NCI-H2196 treated with DMSO at 0.1 percent for 48 hours (cell line): ENCODE results near the gene ADGRL1.
"Not testable (repeated sequence)": the region's sequence is repeated elsewhere in the genome, so short reads cannot be mapped to it uniquely, and the experiment has no call there.

Experiments
- DNase-seq: peaks from one replicate; lab custom pipeline; 2025; ENCODE audit not compliant: unreplicated experiment; lab: John Stamatoyannopoulos, UW

The ADGRL1 gene

DNA sequence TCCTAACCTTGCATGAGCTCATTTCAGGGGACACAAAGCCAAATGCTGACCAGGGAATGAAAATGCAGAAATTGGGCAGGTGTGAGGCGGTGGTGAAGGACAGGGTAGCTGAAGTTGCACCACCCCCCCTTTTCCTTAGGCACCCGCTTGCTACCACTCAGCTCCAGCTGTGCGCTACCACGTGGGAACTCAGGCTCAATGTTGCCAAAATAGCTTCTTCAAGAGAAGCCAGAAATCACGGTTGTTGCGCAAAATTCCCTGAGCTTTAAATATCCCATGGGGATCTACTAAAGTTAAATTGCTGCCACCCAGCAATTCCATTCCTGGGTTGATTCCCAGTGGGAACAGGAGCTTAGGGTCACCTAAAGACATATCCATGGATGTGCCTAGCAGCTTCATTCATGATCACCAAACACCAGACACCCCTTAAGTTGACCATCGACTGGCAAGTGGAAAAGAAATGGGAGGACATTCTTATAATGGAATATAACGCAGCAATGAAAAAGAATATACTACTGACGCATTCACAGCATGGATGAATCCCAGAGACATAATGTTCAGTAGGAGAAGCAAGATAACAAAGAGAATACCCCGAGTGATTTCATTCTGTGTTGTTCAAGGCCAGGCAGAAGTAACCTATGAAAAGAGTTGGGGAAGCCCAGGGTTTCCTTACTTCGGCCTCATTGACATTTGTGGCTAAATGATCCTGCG lies 12.8 kb upstream of the ADGRL1 start:
- no peak for DNase-seq

DNA sequence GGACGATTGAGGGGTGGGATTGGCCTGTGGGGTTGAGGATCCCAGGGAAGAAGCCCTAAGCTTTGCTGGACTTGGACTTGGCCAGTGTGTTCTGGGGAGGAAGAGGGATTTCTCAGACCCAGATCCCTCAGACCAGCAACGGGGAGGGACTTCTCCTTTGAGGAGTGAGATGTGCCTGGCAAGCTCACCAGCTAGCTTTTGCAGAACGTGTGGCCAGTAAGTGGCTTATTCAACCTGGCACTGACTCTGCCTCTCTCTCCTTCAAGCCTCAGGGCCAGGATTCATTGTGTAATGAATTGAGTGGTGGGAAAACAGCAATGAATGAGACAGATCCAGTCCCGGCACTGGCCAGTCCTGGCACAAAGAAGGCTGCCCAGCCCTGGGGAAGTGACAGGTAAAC lies 11.9 kb upstream of the ADGRL1 start:
- not testable (repeated sequence) for DNase-seq

DNA sequence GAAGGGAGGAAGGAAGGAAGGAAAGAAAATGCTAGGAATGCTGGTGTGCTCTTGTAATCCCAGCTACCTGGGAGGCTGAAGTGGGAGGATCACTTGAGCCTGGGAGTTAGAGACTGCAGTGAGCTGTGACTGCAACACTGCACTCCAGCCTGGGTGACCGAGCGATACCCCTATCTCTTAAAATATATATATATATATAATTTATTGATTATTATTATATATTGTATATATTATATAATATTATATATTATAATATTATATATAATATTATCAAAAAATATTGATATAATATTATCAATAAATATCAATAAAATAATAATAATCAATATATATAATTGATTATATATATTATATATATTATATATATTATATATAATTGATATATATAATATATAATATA lies 8.6 kb upstream of the ADGRL1 start:
- DNase-seq, result no peak

DNA sequence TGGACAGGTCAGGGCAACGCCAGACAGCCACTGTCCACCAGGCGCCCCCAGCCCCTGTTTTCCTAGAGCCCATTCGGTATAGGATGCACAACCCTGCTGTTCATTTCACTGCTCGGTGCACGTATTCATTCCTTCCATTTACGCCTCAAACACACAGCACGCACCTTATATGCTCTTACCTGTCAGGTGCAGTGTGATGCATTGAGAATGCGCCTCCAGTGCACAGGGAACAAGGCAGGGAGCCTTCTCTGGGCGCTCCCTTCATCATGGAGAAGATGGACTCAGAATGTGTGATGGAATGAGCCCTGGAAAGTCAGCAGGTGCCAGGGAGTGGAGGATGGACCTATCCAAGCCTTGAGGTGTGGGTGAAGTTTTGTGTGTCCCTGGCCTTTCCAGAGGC lies 4.2 kb upstream of the ADGRL1 start:
- DNase-seq, result not testable (repeated sequence)

DNA sequence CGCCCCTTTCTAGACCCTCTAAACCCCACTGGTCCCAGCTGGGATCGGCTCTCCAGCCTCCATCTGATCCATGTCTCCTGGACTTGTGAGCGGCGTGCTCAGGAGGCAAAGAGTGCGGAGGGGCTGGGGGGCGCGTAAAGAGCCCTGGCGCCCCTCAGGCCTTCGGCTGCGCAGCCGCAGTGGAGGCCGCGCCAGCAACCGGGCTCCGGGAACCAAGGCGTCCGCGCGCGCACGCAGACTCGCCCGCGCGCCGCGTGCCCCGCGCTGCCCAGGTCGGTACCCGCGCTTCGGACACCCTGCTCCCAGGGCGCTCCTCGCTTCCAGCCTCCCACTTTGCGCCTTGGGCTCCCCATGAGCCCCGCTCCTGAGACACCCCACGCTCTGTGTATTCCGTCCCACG lies 3.4 kb upstream of the ADGRL1 start:
- DNase-seq, result not testable (repeated sequence)

DNA sequence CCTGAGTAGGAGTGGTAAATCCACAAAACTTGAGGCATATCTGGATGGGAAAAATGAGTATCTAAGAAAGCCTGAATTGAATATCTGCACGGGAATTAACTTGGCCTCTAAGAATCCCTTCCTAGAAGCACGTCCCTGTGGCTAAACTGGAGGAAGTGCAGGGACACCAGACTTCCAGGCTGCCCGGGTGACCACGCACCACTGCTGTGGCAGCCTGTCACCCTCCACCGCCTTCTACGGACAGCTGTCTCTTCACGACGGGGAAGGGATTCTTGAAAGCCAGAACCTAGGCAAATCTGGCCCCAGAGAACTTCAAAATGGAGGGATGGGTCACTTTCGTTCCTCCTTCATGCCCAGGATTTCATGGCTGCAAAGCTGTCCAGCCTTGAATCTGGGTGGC lies 2.5 kb upstream of the ADGRL1 start:
- not testable (repeated sequence) for DNase-seq

DNA sequence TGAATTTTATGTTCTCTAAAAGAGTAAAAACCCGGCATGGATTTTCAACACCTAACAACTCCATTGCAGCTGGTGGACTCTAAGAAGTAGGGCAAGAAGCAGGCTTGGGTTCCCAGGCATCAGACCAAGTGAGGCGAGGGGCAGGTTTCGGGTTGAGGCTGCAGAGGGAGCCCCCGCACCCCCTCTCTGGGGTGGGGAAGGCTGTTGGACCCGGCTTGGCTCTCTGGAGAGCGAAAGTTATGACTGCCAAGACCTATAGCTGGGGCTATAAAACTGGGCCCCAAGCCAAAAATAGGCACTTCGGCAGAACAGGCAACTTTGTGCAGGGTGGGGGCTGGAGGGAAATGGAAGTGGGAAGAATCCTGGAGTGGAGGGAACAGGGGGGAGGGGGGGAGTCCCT lies 1.8 kb upstream of the ADGRL1 start:
- not testable (repeated sequence) for DNase-seq

DNA sequence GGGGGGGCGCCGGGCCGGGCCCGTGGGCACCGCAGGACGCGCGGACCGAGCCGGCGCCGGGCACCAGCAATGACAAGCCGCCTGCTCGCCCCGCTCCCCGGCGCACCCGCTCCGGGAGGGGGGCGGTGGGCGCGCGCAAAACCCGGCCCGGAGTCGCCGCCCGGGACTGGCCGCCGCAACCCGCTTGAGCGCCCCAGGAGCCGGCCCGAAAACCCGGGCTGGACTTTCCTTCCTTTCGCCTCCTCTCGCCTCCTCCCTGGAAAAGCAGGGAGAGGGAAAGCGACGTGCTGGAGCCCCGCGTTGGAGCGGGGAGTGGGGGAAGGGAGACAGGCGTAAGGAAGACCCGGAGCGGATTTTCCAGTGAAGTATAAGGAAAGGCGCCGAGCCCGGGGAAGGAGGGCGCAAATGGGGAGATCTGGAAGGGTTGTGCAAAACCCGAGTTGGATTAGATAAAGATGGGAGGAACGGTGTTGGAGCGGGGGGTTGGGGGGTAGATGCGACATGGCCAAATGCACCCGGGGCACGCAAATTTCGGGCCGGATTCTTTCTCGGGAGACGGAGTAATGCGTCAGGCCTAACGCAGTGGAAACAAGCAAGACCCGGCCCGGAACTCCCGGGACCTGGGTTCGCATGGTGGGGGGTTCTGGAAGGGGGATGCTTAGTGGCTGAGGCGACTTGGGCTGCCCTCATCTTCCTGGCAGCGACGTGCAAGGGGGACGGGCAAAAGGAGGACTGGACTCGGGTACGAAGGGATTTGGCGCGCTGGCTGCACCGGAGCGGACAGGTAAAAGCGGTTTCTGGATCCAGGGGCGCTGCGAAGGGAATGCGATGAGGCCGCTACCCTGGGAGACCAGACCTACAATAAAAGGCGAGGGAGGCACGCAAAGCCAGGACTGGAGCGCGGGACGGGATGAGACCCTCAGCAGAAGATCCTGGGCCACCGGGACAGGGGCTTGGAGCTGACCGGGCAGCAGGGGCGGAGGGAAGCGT lies 1.1 kb upstream of the ADGRL1 start:
- peak; percentile 98 for DNase-seq

DNA sequence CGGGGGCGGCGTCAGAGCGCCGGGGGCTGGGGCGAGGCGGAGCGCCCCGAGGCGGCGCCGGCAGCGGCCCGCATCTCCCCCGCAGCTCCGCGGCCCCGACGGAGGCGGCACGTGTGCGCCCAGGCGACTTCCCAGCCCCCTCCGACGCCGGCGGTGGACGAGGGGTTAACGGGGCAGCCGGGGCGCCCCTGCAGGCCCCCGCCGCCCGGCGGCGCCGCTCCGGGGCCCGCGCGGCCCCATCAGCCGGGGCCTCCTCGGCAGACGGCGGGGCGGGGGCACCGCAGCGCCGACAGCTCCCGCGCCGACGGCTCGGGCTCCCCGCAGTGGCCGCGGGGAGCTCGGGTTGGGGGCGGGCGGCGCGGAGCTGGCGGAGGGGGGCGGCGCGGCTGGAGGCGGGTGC lies 339 bp upstream of the ADGRL1 start:
- DNase-seq, result not testable (repeated sequence)

DNA sequence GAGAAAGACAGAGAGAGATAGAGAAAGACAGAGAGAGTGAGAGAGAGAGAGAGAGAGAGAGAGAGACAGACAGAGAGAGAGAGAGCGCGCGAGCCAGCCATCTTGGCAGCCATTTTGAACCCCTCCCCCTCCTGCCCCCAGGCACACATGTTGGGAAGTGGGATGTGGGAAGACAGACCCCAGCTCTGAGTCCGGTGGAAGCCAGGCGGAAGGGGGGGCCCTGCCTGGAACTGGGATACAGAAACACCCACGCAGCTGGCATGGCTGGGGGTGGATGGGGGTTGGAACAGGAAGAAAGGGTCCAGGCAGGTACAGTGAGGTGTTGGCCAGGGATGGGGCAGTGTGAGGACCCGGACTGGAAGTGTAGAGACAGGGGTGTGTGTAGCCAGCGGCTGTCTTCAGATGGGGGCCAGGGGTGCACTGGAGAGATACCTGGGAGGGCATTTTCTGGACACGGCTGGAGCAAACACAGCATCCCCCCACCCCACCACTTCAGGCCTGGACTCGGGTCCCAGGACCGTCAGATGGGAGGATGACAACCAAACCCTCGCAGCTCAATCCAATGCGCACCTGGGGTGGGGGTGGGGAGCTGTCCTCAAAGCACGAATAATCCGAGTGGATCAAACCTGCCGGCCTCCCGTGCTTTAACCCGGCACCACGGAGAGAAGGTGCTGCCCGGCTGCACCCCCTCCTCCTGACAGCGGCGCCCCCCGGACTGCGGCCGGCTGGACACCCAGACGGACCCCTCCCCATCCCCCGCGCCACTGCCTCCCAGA lies 1.1 kb downstream of the ADGRL1 start:
- not testable (repeated sequence) for DNase-seq

DNA sequence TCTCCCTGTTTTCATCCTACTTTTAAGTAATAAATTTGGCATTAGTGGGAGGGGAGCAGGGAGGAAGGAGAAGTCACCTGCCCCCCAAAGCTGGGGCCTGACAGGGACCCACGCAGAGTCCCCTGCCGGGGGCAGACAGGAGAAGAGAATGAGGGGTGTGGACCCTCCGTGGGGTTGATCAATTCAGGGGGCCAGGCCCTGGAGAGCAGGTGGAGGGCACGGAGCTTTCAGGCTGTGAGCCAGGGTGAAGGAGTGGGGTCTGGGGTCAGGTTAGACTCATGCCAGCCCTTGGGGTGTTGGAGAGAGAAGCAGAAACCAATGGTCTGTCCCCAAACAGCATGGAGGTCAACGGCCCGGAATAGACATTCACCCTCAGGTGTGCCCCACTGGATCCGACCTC lies 1.8 kb downstream of the ADGRL1 start:
- not testable (repeated sequence) for DNase-seq

DNA sequence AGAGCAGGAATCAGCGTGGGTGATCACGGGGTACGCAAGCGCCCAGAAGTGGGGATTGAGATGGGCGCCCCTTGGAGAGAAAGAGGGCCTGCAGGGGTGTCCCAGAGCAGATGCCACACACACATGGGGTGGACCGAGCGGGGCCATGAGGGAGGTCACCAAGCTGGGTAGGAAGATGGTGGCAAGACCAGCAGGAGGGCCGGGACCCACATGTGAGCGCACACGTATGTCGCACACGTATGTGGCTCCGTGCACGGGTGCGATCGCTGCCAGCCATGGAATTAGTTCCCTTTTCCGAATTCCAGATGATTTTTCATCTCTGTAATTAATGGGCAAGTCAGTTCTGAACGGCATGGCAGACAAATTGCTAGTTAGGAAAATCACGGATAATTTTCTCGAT lies 2.2 kb downstream of the ADGRL1 start:
- not testable (repeated sequence) for DNase-seq

DNA sequence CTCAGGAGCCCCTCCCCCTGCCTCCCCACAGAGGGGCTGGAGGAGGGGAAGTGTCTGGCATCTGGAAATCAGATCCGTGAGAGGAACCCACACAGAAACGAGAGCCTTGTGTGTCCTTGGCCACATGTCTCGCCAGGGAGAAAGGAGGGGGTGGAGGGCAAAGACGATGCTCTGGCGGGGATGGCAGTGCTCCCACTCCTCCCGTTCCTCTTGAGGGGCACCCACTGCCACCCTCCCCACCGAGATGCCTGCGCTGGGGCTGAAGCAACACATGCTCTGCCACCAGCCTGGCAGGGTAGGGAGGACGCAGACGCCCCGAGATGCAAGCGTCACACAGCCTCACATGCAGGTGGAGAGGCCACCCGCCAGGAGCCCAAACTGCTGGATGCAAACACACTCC lies 2.8 kb downstream of the ADGRL1 start:
- no peak for DNase-seq

DNA sequence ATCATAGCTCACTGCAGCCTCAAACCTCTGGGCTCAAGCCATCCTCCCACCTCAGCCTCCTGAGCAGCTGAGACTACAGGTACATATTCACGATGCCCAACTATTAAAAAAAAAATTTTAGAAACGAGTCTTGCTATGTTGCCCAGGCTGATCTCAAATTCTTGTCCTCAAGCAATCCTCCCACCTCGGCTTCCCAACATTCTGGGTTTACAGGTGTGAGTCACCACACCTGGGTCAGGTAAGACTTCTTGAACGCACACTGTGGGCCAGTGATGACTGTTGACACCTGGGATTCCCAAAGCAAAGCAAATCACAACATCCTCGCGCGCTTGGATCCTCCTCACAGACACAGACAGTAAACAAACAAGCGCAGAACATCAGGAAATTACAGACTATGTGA lies 4.5 kb downstream of the ADGRL1 start:
- DNase-seq, result not testable (repeated sequence)

DNA sequence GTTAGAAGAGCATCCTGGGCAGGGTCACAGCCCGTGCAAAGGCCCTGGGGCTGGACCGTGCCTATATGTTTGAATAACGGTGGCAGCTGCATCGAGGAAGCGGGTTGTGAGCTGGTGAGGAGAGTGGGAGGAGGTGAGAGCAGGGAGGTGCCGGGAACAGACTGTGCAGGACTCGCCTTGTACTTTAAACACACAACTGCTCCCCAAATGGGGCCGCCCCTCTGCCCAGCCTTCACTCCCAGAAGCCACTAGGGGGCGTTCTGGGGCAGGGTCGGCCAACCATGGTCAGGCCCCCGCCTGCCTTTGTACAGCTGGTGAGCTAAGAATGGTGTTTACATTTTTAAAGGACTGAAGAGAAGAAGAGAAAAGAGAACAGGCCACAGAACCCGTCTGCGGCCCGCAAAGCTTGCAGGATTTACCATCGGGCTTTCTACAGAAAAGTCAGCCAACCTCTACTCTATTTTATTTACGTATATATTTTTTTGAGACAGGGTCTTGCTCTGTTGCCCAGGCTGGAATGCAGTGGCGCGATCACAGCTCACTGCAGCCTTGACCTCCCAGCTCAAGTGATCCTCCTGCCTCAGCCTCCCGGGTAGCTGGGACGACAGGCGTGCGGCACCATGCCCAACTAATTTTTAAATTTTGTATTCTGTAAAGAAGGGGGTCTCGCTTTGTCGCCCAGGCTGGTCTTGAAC lies 5.7 kb downstream of the ADGRL1 start:
- DNase-seq, result not testable (repeated sequence)

DNA sequence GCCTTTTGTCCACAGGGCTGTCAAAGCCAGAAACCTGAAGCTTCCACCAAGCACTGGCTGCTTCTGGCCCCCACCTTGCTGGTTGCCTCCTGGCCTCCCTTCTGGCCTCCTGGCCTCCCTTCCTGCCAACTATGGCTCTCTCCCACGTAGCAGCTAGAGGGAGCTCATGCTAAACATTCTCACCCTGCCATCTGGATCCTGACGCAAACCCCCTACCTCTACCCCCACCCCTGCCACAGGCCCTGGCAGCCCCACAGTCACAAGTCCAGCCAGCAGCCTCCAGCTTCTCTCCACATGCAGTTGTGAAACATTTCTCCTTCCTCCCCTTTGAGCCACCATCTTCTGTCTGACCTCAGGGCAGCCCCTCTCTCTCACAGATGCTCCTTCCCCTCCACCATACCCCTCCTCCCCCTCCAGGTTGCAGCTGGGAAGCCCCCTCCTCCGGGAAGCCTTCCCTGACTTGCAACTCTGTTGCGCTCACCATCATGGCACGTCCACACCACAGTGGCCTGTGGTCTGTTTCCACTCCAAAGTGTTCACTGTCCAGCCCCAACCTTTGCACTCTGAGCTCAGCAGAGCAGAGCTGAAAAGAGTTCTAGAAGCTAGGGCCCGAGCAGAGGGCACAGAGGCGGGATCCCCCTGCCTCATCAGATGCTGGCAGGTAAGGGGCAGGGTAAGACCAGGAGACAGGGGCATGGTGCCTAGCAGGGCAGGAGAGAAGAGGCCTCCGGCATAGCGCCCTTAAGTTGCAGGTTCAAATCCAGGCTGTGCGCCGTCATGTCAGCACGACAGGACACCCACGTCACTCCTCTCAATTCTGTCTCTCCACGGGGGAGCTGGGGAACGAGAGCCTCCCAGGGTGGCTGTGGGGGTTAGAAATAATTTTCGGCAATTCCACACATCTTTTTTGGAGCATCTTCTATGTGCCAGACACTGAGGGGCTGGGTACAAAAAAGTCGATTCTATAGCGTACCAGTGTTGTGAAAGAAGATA lies 7.3 kb downstream of the ADGRL1 start:
- no peak for DNase-seq

DNA sequence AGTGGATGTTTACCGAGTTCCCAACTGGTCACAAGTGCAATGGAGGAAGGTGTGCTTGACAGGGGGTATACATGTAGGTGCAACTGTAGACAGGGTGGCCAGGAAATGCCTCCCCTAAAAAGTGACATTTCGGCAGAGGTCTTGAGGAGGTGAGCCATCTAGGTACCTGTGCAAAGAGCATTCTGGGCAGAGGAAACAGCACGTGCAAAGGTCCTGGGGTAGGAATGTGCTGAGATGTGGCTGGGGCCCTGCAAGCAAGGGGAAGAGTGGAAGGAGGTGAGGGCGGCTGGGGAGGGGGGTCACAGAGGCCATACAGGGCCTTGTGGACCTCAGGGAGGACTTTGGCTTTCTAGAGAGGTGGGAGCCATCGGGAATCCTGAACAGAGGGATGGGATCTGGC lies 8.1 kb downstream of the ADGRL1 start:
- DNase-seq, result no peak

DNA sequence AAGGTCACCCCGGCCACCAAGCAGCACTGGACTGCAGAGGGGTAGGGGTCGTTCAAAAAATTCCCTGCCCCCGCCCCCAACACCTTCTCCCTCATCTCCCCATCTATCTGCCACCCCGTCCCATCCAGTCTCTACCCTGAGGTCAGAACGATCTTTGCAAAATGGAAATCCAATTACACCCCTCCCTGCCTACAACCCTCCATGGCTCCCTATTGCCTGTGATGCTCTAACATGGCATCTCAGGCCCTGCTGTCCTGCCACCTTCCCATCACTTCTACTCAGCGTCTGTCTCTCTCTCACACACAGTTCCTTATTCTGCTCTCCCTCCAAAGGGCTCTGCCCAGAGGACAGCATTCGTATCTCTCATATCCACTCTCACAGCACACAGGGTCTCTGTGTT lies 8.7 kb downstream of the ADGRL1 start:
- DNase-seq, result not testable (repeated sequence)

DNA sequence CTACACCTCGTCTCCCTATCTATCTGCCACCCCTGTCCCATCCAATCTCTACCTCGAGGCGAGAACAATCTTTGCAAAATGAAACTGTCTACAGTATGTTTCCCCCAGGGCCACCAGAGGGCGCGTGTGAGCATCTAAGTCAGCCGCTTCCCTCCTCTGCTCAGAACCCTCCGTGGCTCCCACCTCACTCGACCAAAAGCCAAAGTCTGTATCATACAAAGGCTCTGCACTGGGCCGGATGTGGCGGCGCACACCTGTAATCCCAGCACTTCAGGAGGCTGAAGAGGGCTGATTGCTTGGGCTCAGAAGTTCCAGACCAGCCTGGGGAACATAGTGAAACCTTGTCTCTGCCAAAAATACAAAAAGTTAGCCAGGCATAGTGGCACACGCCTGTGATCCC lies 9.9 kb downstream of the ADGRL1 start:
- DNase-seq, result not testable (repeated sequence)
